NCI-H2171 treated with DMSO at 0.1 percent for 48 hours (cell line): ENCODE measurements around the gene DHCR24.

Source experiments
- DNase-seq: peaks from one replicate; lab custom pipeline; 2025; lab: John Stamatoyannopoulos, UW

Gene DHCR24

DNA sequence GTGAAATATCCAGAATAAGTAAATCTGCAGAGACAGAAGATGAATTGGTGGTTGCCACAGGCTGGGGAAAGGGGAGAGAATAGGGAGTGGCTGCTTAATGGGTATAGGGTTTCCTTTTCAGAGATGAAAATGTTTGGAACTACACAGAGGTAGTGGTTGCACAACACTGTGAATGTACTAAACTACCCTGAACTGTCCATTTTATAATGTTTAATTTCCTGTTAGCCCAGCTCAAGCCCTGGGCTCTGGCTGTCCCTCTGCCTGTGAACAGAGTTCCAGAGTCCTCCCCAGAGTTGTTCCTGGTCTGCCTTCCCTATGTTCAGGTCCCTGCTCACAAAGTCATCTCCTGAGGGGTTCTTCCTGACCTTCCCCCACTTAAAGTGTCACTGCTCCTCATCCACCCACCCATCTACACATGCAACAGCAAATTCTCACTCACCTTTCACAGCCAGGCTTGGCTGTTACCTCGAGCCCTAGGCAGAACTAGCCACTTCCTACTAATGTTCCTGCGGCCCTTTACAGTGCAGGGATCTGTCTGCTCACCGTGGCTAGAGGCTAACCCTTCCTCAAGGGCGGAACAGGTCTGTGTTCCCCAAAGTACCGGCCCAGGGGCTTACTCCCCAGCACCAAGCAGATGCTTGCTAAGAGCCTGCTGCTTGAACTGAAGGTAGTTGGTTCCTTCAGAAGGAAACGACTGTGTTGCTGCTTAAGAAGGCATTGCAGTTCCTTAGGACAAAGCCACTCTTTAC is 22.4 kb downstream of the DHCR24 start:
- no peak for DNase-seq

DNA sequence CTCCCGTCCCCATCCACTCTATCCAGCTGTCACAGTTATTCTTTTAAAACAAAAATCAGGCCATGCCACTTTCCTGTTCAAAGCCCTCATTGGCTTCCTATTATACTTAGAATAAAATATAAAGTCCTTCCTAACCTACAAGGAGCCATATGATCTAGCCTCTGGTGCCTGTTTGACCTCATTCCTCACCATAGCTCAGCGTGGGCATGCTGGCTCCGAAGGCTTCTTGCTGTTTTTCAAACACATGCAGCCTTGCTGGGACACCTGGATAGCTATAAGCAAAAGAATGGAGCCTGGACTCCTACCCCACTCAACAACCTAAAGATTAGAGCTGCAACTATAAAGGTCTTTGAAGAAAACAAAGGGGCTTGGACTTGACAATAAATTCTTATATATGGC is 23.7 kb downstream of the DHCR24 start:
- no peak for DNase-seq

DNA sequence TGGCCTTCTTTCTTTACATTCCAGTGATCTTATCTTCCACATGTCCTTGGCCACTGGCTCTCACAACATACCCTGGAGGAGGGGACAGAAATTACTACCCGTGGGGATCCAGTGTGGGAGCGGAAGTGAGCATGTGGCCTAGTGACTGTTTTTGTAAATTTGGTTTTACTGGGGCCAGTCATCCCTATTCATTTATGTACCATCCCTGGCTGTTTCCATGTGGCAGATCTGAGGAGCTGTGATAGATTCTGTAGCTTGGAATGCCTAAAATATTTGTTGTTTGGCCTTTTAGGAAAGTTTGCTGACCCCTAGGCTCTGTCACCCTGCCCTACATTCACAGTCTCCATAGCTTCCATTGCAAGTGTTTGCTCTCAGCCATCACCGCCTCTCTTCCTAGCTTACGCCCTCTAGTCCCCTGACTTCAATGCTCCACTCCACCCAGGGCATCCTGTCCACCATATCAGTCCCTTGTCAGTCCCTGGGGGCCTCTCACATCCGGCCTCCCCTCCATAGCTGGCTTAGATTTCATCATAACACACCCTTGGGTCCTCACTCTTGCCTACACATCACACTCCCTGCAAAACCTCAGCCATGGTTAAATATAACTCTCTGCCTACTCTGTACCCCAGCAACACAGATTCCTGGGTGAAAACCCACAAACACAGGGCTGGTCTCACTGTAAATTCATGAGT is 25.8 kb downstream of the DHCR24 start:
- DNase-seq, result no peak

DNA sequence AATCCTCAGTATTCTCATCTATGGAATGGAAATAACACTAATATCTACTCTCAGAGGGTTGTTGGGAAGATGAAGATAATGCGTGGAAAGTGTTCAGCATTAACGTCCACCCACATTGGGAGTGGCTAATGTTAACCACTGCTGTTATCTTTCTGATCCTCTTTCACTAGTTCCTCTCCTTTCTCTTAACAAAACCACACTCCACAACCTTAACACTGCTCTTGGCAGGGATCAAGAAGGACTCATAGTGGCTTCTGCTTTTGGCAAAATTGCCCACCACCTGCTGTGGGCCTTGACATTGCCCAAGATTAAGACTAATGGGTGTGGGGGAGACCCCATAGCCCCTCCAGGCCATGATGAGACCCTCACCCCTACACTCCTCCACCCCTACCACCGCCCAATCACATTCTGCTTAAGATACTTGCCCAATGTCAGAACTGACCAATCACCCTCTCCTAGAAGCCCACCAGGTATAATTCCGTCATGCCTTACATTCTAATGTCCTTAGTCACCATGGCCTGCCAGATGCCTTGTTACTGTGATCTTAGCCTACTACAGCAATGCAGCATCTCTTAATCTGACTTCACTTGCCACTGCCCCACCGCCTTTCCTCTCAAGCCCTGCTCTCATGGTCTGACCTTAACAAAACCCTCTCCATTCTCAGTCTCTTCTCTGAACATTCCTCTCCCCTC is 27.1 kb downstream of the DHCR24 start:
- no peak for DNase-seq

DNA sequence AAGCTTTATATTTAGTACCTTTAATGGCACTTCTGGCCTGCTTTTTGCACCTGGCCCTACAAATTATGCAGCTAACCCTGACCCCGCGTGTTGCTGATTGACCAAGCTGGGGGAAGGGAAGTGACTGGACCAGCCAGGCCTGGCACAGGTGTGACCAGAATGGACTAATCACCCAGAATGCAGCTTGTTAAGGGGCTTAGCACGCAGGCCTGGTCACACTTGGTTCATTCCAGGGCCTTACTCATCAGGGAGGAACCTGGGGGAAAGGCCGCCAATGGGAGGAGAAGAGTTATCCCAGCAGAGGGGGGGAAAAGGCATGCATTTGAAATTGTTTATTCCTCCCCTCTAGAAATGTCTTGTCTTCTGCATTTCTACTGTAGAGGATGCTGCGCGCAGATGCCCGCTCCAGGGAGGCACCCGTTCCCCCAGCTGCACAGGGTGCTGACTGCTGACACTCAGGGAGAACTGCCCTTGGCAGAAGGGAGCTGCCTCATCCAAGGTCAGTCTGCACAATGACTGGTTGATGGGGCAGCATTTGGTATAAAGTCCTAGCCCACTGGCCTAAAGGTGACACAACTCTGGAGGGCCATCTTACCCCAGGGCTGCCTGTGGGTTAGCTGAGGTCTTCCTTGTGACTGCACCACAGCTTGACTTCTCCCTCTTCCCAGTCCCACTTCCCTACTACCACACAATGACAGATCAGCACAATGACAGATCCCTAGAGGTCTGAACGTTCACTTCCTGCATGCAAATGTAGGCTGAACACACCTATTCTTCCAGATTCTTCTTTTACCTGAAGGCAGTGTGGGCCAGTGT is 29.0 kb downstream of the DHCR24 start:
- no peak for DNase-seq

- no peak for DNase-seq
These were observed 29.9 kb downstream of the DHCR24 start for GRCh38 chr1:54857141-54857540.

DNA sequence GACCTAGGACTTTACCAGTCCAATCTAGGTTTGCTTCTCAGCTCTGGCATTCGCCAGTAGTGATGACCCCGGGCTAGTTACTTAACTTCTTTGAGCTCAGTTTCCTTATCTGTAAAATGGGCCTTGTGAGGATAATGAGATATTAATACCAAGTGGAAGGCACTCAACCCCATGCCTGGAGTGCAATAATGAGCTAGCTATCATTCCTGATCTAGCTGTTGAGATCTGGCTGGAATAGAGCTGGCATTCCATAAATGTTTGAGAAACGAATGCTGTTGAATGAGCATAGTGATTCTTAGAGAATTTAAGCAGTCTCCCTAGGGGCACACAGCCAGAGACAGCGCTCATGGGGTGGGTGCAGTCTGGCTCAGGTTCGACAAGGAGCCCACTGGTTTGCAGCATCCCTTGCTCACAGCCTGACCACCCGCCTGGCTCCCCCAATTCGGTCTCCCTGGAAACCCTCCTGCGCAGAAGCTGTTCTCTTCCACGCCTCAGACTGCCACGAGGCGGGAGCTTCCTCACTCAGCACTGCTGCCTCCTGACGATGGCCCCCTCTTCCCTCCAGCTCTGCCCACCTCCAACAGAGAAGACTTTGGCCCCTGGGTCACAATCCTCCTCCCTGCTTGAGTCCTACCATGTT is 32.5 kb downstream of the DHCR24 start:
- no peak for DNase-seq

- DNase-seq, result no peak
These were observed 33.1 kb downstream of the DHCR24 start for GRCh38 chr1:54853793-54854370.

GRCh38 chr1:54853096-54853792 is 33.8 kb downstream of the DHCR24 start:
- DNase-seq, result no peak

GRCh38 chr1:54851936-54852524 is 35.0 kb downstream of the DHCR24 start:
- DNase-seq, result no peak

DNA sequence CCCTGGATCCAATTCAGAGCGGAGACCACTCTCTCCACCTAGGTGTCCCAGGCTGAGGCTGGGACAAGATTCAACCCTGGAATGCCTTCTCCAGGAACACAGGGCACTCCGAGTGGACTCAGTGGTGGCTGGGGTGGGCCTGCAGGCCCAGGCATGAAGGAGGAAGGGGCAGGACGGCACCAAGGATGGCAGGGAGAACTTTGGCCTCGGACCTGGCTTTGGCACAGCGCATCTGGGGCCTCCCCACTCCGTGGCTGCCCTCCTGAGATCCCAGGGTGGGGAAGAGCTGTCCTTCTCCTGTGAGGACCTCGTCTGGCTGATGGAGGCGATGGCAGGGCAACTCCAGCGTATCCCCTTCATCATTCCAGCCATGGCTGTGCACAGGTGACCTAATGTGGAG is 35.6 kb downstream of the DHCR24 start:
- DNase-seq, result no peak

GRCh38 chr1:54850737-54851136 is 36.3 kb downstream of the DHCR24 start:
- DNase-seq, result no peak

- no peak for DNase-seq
These were observed 36.8 kb downstream of the DHCR24 start for GRCh38 chr1:54850069-54850730.

- no peak for DNase-seq
These were observed 37.6 kb downstream of the DHCR24 start for GRCh38 chr1:54849219-54850068.

DNA sequence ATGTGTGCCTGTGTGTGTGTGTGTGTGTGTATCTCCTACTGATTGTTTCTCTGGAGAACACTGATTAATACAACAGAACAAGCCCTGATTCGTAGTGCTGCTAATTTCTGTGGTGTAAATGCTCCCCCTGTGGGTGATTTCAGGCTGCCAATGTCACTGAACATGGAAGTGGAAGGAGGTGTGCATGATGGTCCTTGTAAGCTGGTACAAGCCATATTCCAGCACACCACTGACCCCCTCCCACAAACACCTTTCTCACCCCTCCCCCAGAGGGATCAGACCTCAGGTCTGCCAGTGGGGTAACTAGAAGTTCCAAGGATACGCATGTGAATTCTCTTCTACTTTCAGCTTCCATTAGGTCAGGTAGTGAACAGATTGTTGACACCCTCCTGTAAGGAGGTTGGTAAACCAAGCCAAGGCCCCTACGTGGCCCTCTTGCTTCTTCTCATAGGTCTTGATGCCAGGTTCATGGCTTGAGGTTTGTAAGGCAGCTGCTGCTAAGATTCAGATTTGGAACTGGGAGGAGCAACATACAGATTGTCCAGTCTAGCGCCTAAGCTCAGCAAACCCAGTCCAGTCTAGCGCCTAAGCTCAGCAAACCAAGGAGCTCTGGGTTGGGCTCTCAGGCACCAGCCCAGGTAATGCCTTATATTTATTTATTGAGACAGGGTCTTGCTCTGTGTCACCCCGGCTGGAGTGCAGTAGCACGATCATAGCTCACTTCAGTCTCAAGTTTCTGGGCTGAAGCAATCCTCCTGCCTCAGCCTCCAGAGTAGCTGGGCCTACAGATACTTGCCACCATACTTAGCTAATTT is 38.7 kb downstream of the DHCR24 start:
- DNase-seq, result no peak

DNA sequence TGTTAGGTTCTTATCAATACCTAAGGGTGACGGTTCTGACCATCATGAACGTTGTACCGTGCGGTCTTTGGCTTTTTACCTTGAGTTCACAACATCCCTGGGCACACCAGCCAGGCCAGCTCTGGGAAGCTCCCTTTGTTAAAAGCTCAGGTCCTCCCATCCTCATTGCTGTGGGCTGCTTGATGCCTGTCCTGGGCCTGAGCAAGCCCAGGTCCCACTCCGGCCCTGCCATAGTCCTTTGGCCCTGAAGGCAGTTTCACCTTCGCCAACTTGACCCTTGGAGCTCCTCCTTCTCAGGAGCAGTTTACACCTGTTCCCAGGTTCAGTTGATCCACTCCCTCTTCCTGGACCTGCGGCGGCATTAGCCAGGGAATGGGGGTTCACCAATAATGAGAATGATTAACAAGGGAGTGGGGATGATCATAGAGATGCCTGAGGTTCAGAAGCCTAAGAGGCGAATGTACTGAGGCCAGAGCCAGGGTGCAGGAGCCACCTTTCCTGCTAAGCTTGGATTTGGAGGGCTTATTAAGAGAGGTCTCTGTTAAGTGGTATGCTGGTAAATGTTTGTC is 40.2 kb downstream of the DHCR24 start:
- no peak for DNase-seq

- no peak for DNase-seq
These were observed 40.7 kb downstream of the DHCR24 start for GRCh38 chr1:54846301-54846700.

DNA sequence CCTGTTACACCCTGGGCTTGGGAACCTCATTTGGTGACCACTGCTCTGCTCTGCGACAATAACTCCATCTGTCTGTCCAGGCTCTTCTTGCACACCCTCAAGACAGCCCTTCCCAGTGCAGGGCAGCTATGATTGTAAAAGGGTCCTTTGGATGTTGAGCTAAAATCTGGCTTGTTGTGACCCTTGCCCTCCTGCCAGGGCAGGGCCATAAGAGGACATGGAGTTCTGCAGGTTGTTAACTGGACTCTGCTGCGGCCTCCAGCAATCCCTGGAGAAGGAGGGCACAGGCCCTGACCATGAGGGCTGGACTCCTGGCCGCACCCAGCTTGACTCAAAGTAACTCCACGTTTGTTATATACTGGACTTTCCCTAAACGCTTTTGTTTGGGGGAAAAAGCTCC is 41.2 kb downstream of the DHCR24 start:
- no peak for DNase-seq
